LNCaP clone FGC (cell line): ENCODE data around the gene PRAMEF1.
"Not testable (repeated sequence)": the region's sequence is repeated elsewhere in the genome, so short reads cannot be mapped to it uniquely, and the experiment has no call there.

ENCODE experiments used
- DNase-seq: peaks from one replicate; pipeline ENCODE4 v3.0.0-alpha.2; 2011; ENCODE audit warnings: low read depth
- H3K4me3 ChIP-seq: 2 replicates; pipeline ENCODE4 v1.5.1; 2011; ENCODE audit warnings: mild to moderate bottlenecking, low read depth, low read length, control low read depth
- TF ChIP-seq, protein P1 (sequence below): IDR thresholded peaks from 2 replicates; pipeline ENCODE4 v1.5.1; 2012; ENCODE audit warnings: mild to moderate bottlenecking; ENCODE audit not compliant: control insufficient read depth, insufficient read depth; ENCODE audit errors: extremely low read depth

Gene PRAMEF1

DNA sequence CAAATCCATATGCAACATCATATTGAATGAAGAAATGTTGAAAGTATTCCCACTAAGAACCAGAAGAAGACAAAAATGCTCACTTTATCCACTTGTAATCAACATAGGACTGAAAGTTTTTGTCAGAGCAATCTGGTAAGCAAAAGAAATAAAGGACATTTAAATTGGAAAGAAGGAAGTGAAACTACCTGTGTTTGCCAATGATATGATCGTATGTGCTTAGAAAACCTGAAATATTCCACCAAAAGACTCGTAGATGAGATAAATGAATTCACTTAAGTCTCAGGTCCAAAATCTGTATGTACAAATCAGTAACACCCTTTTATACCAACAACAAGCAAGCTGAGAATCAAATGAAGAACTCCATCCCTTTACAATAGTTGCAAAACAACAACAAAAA, 8.5 kb downstream of the PRAMEF1 start:
- DNase-seq = no peak
- H3K4me3 ChIP-seq = no peak overlapping the region
- TF ChIP-seq, protein P1, sequence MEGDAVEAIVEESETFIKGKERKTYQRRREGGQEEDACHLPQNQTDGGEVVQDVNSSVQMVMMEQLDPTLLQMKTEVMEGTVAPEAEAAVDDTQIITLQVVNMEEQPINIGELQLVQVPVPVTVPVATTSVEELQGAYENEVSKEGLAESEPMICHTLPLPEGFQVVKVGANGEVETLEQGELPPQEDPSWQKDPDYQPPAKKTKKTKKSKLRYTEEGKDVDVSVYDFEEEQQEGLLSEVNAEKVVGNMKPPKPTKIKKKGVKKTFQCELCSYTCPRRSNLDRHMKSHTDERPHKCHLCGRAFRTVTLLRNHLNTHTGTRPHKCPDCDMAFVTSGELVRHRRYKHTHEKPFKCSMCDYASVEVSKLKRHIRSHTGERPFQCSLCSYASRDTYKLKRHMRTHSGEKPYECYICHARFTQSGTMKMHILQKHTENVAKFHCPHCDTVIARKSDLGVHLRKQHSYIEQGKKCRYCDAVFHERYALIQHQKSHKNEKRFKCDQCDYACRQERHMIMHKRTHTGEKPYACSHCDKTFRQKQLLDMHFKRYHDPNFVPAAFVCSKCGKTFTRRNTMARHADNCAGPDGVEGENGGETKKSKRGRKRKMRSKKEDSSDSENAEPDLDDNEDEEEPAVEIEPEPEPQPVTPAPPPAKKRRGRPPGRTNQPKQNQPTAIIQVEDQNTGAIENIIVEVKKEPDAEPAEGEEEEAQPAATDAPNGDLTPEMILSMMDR = no peak

DNA sequence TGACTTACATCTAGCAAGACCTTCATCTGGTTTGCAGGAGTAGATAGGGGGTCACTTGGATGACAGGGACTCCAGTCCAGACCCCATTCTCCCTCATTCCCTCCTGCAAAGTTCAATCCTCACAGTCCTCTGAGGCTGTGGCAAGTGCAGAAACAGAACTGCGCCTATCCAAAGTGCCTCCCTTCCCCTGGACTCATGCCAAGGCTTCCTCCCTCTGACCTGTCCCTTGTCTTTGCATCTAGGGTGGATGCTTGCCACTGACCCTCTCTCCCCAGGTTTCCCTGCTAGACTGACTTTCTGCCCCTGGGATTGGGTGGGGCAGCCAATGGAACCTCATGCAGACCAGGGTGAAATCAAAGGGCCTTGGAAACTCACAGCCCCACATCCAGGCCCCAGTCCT, 18.7 kb downstream of the PRAMEF1 start:
- DNase-seq = no peak
- TF ChIP-seq, protein P1 = no peak
- no peak overlapping the region for H3K4me3 ChIP-seq

DNA sequence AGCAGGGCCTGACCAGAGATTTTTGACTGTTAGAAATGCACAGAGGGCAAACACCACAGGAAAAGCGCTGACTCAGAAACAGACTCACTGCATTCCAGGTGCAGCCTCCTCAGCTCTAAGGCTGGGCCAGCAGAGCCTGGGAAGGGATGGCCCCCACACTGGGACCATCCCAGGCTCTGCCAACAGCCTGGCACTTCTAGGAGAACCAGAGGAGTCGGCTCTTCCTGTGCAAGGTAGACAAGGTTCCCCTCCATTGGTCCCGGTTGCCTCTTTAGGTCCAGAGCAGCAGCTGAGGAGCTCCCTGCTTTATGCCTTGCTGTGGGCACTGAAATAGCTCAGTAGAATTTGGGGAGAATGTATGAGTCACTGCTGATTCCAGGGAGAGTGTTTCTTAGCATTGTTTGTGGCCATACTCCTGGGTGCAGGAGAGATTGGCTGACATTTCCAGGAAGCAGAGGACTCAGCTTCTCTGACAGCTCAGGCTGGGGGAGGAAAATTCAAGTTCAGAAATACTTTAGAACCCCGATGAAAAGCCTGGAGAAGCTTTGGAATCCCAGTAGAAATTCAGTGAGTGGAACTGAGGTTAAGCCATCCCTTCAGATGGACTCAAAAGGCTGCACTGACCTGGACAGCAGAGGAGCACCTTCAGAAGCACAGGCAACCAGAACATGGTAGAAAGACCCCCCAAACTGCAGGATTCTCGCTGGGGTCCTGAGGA, 19.7 kb downstream of the PRAMEF1 start:
- TF ChIP-seq, protein P1 = no peak
- H3K4me3 ChIP-seq = no peak overlapping the region
- DNase-seq = no peak

DNA sequence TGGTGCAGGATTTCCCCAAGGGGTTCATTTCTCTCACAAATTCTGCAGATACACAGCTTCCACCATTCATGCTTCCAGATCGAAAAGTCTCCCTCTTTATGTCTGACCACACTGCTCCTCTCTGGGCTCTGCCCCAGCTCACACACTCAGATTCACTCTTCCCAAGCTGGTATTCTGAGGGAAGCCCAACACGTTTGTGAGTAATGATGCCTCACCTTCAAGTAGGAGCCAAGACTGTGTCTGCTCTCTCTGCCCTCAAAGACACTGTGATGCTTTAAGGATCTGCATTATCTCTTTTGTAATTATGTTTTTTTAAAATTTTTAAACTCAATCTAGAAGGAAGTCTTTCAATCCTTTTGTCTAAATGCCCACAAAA, 20.2 kb downstream of the PRAMEF1 start:
- DNase-seq = no peak
- H3K4me3 ChIP-seq = no peak overlapping the region
- TF ChIP-seq, protein P1 = no peak

DNA sequence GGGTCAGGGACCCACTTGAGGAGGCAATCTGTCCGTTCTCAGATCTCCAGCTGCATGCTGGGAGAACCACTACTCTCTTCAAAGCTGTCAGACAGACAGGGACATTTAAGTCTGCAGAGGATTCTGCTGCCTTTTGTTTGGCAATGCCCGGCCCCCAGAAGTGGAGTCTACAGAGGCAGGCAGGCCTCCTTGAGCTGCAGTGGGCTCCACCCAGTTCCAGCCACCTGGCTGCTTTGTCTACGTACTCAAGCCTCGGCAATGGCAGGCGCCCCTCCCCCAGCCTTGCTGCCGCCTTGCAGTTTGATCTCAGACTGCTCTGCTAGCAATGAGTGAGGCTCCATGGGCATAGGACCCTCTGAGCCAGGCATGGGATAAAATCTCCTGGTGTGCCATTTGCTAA, 27.9 kb downstream of the PRAMEF1 start:
- DNase-seq, H3K4me3 ChIP-seq: not testable (repeated sequence)

DNA sequence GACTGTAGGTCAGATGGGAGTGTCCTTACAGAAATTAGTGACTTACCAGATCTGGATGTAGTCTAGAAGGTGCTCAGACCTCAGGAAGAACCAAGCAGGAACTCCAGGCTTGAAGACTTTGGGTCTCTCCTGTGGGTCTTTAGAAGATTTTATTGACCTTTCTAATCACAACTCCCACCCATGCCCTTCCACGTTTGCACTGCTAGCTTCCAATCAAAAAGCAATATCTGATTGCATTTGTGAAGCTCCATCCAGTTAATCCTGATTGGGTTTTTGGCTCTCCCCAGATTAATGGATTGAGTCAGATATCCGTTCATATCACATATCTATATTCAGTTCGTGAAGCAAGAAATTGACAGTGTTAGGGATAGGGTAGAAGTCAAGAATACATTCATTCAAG, 40.1 kb downstream of the PRAMEF1 start, which contains the start of gene PRAMEF11:
TSS of gene PRAMEF11 (minus strand) at position 101 of the 400 bp plus-strand sequence. CDS start 2,621 bp downstream, outside the sequence.
- DNase-seq, H3K4me3 ChIP-seq: not testable (repeated sequence)

DNA sequence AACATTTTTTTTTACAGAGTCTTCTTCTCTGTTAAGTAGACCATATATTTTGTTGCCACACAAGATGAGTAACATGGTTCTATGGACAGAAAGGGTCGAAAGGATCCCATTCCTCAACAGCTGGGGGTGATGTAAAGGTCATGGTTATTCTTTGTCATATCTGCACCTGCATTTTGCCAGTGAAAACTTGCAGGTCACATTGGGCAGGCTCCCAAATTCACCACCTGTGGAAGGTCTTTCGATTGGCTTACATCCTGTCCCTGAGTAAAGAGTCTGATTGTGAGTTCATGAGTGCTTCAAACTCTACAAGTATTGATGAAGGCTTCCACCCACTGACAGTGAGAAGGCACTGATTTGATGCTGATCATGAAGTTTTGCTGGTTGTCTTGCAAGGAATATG, 42.1 kb downstream of the PRAMEF1 start:
- not testable (repeated sequence) for H3K4me3 ChIP-seq, DNase-seq
